GM23338 (cell line): ENCODE data around the gene ZNF804B.

Experiments
- CREB1 ChIP-seq: fragments of 250-450 bp; sonication (Bioruptor Pico); IDR thresholded peaks from 2 replicates; pipeline ENCODE4 v1.5.0; 2020; ENCODE audit warnings: low read depth, mild to moderate bottlenecking, moderate library complexity
- CTCF ChIP-seq, 2 experiments: fragments of 200-600 bp in 1 of 2; sonication (generic) in 1 of 2; conservative IDR thresholded peaks; 2 replicates each; pipeline versions ENCODE4 v1.5.1 to v1.6.1; 2016 to 2017; ENCODE audit warnings: antibody characterized with exemption in 2 of 2, low read depth in 2 of 2, mild to moderate bottlenecking in 2 of 2, moderate library complexity in 1 of 2
- EZH2 ChIP-seq: fragments of 200-600 bp; sonication (generic); IDR thresholded peaks from one replicate; pipeline ENCODE4 v1.8.0; 2017; ENCODE audit warnings: antibody characterized with exemption, mild to moderate bottlenecking, low read depth; ENCODE audit not compliant: unreplicated experiment
- EZH2phosphoT487 ChIP-seq: fragments of 200-600 bp; sonication (generic); IDR thresholded peaks from one replicate; pipeline ENCODE4 v1.8.1; 2018; ENCODE audit warnings: antibody characterized with exemption; ENCODE audit not compliant: unreplicated experiment
- JUNB ChIP-seq: IDR thresholded peaks from one replicate; pipeline ENCODE4 v1.6.1; 2016; ENCODE audit warnings: antibody characterized with exemption; ENCODE audit not compliant: unreplicated experiment
- NANOG ChIP-seq: IDR thresholded peaks from 2 replicates; pipeline ENCODE4 v1.6.1; 2016; ENCODE audit warnings: antibody characterized with exemption, borderline replicate concordance
- POLR2AphosphoS5 ChIP-seq: IDR thresholded peaks from 2 replicates; pipeline ENCODE4 v1.6.1; 2016; ENCODE audit warnings: antibody characterized with exemption, low read depth
- REST ChIP-seq: IDR thresholded peaks from one replicate; pipeline ENCODE4 v1.6.1; 2018; ENCODE audit warnings: antibody characterized with exemption; ENCODE audit not compliant: unreplicated experiment
- STAT1 ChIP-seq: IDR thresholded peaks from one replicate; pipeline ENCODE4 v1.6.1; 2016; ENCODE audit warnings: antibody characterized with exemption; ENCODE audit not compliant: unreplicated experiment
- ZNF114 ChIP-seq: fragments of 250-450 bp; sonication (Bioruptor Pico); IDR thresholded peaks from 2 replicates; pipeline ENCODE4 v1.5.0; 2020; ENCODE audit warnings: mild to moderate bottlenecking, moderate library complexity
- TF ChIP-seq, protein P1 (sequence below): fragments of 250-450 bp; sonication (Bioruptor Pico); IDR thresholded peaks from 2 replicates; pipeline ENCODE4 v1.5.0; 2020; ENCODE audit warnings: mild to moderate bottlenecking, moderate library complexity
- TF ChIP-seq, protein P2 (sequence below): IDR thresholded peaks from 2 replicates; pipeline ENCODE4 v1.6.1; 2016; ENCODE audit warnings: antibody characterized with exemption

- no peak for TF ChIP-seq EZH2phosphoT487
- TF ChIP-seq CTCF (conservative IDR thresholded peaks at IDR 0.05; ENCODE audit: low read depth in 2 of 2) = no peak
- TF ChIP-seq EZH2 = no peak
- TF ChIP-seq STAT1 = no peak
- no peak for TF ChIP-seq CREB1 (CRISPR knock-in tag)
- TF ChIP-seq JUNB = no peak
- no peak for TF ChIP-seq POLR2AphosphoS5
- TF ChIP-seq REST = no peak
- TF ChIP-seq, protein P1, sequence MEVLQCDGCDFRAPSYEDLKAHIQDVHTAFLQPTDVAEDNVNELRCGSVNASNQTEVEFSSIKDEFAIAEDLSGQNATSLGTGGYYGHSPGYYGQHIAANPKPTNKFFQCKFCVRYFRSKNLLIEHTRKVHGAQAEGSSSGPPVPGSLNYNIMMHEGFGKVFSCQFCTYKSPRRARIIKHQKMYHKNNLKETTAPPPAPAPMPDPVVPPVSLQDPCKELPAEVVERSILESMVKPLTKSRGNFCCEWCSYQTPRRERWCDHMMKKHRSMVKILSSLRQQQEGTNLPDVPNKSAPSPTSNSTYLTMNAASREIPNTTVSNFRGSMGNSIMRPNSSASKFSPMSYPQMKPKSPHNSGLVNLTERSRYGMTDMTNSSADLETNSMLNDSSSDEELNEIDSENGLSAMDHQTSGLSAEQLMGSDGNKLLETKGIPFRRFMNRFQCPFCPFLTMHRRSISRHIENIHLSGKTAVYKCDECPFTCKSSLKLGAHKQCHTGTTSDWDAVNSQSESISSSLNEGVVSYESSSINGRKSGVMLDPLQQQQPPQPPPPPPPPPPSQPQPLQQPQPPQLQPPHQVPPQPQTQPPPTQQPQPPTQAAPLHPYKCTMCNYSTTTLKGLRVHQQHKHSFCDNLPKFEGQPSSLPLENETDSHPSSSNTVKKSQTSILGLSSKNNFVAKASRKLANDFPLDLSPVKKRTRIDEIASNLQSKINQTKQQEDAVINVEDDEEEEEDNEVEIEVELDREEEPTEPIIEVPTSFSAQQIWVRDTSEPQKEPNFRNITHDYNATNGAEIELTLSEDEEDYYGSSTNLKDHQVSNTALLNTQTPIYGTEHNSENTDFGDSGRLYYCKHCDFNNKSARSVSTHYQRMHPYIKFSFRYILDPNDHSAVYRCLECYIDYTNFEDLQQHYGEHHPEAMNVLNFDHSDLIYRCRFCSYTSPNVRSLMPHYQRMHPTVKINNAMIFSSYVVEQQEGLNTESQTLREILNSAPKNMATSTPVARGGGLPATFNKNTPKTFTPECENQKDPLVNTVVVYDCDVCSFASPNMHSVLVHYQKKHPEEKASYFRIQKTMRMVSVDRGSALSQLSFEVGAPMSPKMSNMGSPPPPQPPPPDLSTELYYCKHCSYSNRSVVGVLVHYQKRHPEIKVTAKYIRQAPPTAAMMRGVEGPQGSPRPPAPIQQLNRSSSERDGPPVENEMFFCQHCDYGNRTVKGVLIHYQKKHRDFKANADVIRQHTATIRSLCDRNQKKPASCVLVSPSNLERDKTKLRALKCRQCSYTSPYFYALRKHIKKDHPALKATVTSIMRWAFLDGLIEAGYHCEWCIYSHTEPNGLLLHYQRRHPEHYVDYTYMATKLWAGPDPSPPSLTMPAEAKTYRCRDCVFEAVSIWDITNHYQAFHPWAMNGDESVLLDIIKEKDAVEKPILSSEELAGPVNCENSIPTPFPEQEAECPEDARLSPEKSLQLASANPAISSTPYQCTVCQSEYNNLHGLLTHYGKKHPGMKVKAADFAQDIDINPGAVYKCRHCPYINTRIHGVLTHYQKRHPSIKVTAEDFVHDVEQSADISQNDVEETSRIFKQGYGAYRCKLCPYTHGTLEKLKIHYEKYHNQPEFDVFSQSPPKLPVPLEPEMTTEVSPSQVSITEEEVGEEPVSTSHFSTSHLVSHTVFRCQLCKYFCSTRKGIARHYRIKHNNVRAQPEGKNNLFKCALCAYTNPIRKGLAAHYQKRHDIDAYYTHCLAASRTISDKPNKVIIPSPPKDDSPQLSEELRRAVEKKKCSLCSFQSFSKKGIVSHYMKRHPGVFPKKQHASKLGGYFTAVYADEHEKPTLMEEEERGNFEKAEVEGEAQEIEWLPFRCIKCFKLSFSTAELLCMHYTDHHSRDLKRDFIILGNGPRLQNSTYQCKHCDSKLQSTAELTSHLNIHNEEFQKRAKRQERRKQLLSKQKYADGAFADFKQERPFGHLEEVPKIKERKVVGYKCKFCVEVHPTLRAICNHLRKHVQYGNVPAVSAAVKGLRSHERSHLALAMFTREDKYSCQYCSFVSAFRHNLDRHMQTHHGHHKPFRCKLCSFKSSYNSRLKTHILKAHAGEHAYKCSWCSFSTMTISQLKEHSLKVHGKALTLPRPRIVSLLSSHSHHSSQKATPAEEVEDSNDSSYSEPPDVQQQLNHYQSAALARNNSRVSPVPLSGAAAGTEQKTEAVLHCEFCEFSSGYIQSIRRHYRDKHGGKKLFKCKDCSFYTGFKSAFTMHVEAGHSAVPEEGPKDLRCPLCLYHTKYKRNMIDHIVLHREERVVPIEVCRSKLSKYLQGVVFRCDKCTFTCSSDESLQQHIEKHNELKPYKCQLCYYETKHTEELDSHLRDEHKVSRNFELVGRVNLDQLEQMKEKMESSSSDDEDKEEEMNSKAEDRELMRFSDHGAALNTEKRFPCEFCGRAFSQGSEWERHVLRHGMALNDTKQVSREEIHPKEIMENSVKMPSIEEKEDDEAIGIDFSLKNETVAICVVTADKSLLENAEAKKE = no peak
- no peak for TF ChIP-seq ZNF114
- no peak for TF ChIP-seq NANOG
- TF ChIP-seq, protein P2, sequence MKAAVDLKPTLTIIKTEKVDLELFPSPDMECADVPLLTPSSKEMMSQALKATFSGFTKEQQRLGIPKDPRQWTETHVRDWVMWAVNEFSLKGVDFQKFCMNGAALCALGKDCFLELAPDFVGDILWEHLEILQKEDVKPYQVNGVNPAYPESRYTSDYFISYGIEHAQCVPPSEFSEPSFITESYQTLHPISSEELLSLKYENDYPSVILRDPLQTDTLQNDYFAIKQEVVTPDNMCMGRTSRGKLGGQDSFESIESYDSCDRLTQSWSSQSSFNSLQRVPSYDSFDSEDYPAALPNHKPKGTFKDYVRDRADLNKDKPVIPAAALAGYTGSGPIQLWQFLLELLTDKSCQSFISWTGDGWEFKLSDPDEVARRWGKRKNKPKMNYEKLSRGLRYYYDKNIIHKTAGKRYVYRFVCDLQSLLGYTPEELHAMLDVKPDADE = no peak
Observed at GRCh38 chr7:89129600-89130375, 370.3 kb downstream of the ZNF804B start.
